Activated CD8-positive, alpha-beta memory T cell treated with anti-CD3 and anti-CD28 coated beads for 24 hours (primary cell): ENCODE results near the gene FMNL3.
"Not testable (repeated sequence)": the region's sequence is repeated elsewhere in the genome, so short reads cannot be mapped to it uniquely, and the experiment has no call there.

Experiments
- DNase-seq: peaks from one replicate; pipeline ENCODE4 v3.0.0-alpha.2; 2020

FMNL3 gene

GRCh38 chr12:49707128-49707811 lies at the start of gene FMNL3:
Gene FMNL3 (minus strand): TSS chr12:49707405. CDS start chr12:49707180, 225 bp downstream.
- DNase-seq, result peak; percentile 100

DNA sequence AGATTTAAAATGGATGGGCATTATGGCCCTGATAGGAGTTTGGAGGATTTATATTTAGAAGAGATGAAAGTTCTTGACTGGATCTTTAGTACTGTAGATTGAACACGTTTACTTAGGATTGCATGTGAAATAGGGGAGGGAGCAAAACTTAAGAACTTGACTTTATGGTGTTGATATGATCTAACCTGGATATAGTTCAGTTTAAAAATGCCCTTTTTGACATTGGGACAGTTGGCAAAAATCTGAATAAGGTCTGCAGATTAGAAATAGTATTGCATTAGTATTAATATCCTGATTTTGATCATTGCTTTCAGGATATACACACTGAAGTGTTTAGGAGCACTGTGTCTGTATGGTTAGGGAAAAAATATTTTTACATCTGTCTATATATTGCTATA lies 43.8 kb upstream of the FMNL3 start:
- no peak for DNase-seq

- peak; percentile 73 for DNase-seq
These were observed 43.1 kb upstream of the FMNL3 start for GRCh38 chr12:49750027-49750995.

- no peak for DNase-seq
These were observed 41.6 kb upstream of the FMNL3 start for GRCh38 chr12:49748800-49749199.

- DNase-seq, result no peak
These were observed 41.1 kb upstream of the FMNL3 start for GRCh38 chr12:49748306-49748705.

DNA sequence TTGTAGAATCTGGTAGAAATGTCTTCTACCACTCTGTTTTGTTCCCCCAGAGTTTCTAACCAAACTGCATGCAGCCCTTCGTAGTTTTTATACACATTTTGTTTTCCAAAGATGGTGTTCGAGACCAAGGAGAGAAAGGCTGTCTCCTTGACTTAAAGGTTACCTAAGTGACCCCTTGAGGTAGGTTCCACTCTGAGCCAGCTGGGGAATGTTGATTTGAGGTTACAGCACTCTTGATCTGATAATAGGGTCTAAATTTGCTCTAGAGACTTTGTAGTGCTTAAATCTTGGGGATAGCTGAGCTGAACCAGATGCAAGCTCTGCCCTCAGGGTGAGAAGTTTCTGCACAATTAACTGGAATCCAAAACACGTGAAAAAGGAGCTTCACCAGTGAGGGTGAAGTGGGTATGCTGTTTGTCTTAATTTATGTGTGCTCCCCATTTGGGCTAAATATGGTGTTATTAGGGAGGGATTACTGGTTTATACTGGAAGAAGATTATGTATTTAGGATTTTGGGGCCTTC lies 37.2 kb upstream of the FMNL3 start:
- DNase-seq, result no peak

DNA sequence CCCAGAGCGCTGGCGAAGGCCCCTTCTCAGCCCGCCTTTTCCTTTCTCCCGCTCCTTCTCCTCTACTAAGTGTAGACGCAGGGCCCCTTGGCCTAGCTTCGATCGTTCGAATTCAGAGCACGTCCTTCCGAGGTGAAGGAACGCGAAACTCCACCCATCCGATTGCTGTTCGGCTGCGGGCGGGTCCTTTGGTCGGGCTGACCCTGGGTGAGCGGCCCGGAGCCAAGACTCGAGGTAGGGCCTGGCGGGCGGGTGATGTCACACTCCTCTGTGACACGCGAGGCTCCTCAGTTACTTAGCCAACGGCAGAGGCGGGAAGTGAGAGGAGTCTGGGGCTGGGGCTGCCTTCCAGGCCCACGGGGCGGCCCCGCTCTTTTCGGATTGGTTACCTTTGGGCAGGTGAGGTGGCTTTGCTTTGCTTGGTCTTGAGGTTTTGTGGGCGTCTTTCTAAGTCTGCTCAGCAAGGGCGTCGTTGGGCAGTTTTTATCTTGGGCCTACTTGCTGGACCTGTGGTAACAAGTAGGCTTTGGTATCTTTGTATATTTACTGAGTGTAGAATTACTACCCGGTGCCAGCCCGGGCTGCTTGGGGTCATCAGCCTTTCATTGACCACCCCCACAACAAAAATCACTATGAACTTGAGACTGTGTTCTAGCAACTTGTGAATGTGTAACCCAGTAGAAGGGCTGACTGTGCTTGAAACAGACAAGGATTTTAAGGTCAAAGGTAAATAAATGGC lies 34.8 kb upstream of the FMNL3 start:
- peak; percentile 92 for DNase-seq

GRCh38 chr12:49740930-49741881 lies 34.0 kb upstream of the FMNL3 start, which contains the start of gene TMBIM6:
Gene TMBIM6 (plus strand): TSS chr12:49741557. CDS start chr12:49752494, 10,937 bp downstream.
- peak; percentile 98 for DNase-seq

GRCh38 chr12:49740277-49740676 lies 33.1 kb upstream of the FMNL3 start:
- DNase-seq, result not testable (repeated sequence)

DNA sequence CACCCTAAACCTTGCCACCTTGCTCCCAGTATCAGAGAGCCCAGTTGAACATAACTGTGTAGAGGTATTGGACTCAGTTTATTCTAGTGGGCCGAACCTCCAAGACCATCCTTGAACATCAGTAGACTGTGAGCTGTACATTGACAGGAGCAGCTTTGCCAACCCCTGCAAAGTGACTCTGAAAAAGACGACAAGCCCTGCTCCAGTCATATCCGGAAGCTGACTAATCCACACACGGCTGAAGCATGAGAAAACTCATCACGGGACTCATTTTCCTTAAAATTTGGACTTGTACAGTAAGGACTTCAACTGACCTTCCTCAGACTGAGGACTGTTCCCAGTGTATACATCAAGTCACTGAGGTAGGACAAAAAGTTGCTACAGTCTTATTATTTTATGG lies 31.5 kb upstream of the FMNL3 start:
- not testable (repeated sequence) for DNase-seq

GRCh38 chr12:49734900-49735299 lies 27.7 kb upstream of the FMNL3 start:
- not testable (repeated sequence) for DNase-seq

GRCh38 chr12:49733219-49734017 lies 26.2 kb upstream of the FMNL3 start:
- DNase-seq, result no peak

DNA sequence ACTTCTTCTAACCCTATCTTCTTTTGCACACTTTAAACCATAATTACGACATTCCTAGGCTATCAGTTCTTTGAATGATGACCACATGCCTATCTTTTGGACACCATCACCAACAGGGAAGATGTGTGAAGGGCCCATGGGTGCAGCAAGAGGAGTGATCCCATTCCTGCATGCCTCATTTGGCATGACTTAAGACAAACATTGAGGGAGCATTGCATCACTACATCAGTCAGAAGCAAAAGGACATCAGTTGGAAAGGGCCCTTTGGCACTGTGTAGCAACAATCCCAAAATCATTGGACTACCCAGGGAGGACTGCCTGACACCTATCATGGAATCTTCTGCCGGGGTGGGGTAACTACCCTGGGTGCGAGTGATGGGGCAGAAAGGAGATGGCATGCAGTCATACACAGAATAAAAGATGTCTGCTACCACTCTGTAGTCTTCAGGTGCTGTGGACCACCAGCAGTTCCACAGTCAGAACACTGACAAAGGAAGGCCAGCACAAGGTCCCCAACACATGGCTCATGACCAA lies 23.4 kb upstream of the FMNL3 start:
- DNase-seq, result no peak

- DNase-seq, result no peak
These were observed 22.8 kb upstream of the FMNL3 start for GRCh38 chr12:49730050-49730449.

DNA sequence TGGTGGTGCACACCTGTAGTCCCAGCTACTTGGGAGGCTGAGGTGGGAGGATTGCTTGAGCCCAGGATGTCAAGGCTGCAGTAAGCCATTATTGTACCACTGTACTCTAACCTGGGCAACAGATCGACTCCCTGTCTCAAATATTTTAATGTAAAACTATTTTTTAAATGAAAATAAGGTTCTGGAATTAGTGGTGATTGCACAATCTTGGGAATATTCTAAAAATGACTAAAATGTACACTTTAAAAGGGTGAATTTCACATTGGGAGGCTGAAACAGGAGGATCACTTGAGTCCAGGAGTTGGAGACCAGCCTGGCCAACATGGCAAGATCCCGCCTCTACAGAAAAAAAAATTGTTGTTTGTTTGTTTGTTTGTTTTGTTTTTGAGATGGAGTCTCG lies 21.2 kb upstream of the FMNL3 start:
- no peak for DNase-seq

GRCh38 chr12:49721355-49721754 lies 14.2 kb upstream of the FMNL3 start:
- DNase-seq, result not testable (repeated sequence)

- no peak for DNase-seq
These were observed 13.0 kb upstream of the FMNL3 start for GRCh38 chr12:49720214-49720613.

DNA sequence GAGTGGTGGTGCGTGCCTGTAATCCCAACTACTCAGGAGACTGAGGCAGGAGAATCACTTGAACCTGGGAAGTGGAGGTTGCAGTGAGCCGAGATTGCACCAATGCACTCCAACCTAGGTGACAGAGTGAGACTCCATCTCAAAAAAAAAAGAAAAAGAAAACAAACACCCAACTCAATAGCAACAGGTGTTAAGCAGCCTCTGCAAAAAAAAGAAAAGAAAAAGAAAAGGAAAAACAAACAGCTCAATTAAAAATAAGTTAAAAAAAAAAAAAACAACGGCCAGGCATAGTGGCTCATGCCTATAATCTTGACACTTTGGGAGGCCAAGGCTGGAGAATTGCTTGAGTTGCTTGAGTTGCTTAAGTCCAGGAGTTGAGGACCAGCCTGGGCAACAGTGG lies 10.6 kb upstream of the FMNL3 start:
- not testable (repeated sequence) for DNase-seq

DNA sequence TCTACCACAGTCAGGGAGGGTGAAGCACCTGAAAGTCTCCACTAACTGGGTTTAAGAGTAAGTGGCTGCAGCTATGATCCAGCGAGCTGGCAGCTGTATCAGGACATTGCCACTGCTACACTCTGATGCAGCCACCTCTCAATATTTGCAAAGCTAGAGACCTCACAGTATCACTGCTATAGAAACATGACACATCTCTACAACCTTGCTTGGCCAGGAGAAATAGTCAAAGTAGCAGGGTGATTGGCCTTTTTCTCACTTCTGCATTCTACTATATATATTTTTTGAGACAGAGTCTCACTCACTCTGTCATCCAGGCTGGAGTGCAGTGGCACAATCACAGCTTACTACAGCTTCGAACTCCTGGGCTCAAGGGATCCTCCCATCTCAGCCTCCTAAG lies 9.3 kb upstream of the FMNL3 start:
- no peak for DNase-seq

- DNase-seq, result not testable (repeated sequence)
These were observed 6.7 kb upstream of the FMNL3 start for GRCh38 chr12:49713952-49714351.
